DMS53 (cell line): ENCODE results near the gene RNF19B.
A peak's percentile ranks its signal among the peaks of the same experiment; 100 is the strongest.

Experiments used
- DNase-seq: peaks from one replicate; lab custom pipeline; 2025; lab: John Stamatoyannopoulos, UW

RNF19B gene

DNA sequence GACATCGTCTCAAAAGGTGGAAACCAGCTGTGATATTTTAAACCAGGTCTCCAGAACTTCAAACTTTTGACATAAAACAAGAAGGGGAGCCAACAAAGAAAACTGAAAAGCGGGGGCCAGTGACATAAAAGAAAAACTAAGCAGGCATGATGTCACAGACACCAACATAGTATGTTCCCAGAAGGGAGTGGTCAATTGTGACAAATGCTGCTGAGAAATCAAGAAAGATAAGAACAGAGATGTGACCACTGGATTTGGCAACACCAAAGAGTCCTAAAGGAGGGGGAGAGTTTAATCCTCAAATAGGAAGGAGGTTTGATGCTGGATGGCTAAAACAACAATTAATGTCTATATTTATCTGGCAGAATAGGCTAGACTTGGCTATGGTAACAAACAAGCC lies 2.3 kb upstream of the RNF19B start:
- DNase-seq: no peak

DNA sequence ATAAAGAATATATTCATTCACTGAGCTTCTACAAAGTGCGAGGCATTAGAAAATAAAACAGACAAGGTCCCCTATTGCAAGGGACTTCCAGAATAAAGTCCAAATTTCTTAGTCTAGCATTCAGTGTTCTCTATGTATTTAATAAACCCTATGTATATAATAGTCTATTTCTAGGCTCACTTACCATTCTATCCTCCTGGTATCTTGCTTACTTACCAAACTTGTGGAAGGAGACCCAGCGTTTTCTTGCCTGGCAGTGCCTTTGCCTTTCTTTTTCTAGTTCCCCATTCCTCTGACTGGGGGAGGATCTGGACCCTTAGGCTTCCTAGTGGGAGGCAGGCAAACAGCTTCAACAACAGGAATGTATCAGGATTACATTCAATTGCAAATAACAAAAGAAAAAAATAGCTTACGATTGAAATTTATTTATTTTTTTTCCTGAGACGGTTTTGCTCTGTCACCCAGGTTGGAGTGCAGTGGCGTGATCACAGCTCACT lies 690 bp upstream of the RNF19B start:
- DNase-seq: no peak

- peak; percentile 77 for DNase-seq
Observed at GRCh38 chr1:32963746-32964460, 706 bp downstream of the RNF19B start.

GRCh38 chr1:32962248-32962896 lies 2.2 kb downstream of the RNF19B start:
- peak; percentile 30 for DNase-seq

- DNase-seq: no peak
Observed at GRCh38 chr1:32960819-32961355, 3.7 kb downstream of the RNF19B start.

- DNase-seq: no peak
Observed at GRCh38 chr1:32960342-32960741, 4.3 kb downstream of the RNF19B start.

DNA sequence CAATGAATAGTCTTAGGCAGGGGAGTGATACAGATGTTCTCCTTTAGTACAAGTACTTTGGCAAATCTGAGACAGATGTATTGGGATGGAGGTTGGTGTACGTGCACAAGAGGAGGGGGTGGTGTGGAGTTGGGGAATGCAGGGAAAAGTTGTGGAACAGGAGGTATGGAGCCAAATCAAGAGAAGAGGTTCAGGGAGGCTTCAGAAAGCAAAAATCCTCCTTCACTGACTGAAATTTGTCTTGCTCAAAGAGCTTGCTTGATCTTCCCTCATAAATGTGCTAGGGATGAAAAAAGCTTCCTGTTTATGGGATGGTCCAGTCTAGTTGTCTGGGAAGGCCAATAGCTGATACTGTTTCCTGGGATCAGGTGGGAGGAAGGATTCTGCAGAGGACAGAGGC lies 5.8 kb downstream of the RNF19B start:
- no peak for DNase-seq

DNA sequence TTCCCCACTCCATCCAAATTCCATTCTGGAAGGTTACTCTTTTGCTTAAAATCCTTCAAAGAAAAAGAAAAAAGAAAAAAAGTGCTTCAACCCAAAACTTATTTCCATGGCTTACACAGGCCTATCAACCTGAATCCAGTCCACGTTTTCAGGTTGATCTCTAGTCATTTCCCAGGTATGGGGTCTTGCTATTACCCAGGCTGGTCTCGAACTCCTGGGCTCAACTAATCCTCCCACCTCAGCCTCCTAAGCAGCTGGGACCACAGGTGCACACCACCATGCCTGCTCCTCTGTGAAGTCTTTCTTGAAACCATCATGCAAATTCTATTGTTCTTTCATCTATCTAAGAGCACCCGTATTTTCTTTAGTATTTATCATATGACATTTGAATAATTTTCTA lies 7.6 kb downstream of the RNF19B start:
- no peak for DNase-seq

GRCh38 chr1:32954168-32954567 lies 10.4 kb downstream of the RNF19B start:
- DNase-seq: no peak

- DNase-seq: no peak
Observed at GRCh38 chr1:32953495-32953894, 11.1 kb downstream of the RNF19B start.

DNA sequence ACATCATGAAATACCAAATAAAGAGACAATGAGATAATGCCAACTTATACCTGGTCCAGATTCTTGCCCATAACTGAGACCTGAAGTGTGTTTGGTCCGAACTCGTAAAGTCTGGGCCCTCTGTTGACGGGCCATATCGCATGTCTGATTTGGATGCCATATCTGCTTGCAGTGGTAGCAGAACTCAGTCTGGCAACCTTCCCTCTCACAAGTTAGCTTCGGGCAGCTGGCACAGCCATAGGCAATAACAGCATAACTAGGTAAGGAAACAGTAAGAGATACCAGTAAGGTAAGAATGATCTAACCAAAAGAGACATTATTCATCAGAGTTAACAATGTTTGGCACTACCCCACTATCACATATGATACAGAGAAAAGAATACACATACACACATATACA lies 15.1 kb downstream of the RNF19B start:
- peak; percentile 22 for DNase-seq

DNA sequence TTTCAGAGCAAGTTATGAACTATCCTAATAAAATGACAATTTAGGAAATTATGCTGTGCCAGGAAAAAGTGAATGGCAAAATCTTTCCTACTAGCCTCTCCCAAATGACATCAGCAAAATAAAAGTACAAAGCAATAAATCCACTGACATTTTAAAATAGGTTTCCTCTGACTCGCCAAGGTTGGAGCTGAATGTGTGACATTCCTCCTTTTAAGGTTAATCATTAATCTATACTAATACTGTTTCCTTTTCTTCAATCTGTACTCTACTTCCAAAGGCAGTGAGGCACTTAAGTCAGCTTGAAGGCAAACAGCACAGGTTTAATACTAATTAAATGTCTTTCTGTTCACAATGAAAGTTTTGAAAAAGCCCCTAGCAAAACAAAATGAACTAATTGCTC lies 15.7 kb downstream of the RNF19B start:
- peak; percentile 70 for DNase-seq

- no peak for DNase-seq
Observed at GRCh38 chr1:32948390-32948722, 16.3 kb downstream of the RNF19B start.

GRCh38 chr1:32947669-32948389 lies 16.8 kb downstream of the RNF19B start:
- no peak for DNase-seq

GRCh38 chr1:32946413-32946812 lies 18.2 kb downstream of the RNF19B start:
- DNase-seq: no peak

GRCh38 chr1:32944180-32944579 lies 20.4 kb downstream of the RNF19B start:
- DNase-seq: no peak

- DNase-seq: no peak
Observed at GRCh38 chr1:32939655-32940371, 24.8 kb downstream of the RNF19B start.

- no peak for DNase-seq
Observed at GRCh38 chr1:32937061-32937460, 27.5 kb downstream of the RNF19B start.

DNA sequence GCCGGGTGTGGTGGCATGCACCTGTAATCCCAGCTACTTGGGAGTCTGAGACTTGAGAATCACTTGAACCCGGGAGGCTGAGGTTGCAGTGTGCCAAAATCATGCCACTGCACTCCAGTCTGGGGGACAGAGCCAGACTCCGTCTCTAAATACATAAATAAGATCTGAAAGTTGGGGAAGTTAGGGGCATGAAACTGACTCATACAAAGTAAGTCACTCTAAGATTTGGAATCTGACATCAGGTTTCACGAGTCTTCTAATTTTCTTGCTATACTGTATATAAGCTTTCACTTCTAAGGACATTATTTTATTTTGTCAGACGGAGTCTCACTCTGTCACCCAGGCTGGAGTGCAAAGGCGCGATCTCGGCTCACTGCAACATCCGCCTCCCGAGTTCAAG lies 30.1 kb downstream of the RNF19B start:
- no peak for DNase-seq

DNA sequence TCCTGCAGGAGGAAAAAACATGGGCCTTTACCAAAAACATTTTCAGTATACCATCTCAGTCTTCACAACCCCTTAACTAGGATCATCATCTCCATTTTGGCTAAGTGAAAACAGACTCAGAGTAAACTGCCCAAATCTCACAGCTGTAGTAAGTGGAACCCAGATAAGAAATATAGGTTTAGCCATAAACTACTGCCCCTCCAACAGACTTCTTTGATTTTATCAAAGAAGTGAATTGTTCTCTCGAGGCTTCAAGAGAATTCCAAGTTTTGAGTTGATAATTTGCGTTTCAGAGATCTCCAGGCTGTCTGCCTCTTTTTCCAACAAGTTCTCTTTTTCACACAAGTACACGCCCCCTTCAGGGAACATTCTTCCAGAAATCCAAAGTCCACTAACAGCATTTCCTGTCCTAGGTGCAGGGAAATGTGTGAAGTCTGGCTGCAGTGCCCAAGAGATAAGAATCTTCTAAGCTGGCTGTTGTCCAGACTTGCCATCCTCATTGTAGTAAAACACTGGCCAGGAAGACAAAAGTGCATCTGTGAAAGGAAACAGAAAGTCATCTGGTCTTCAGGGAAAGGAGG lies 30.8 kb downstream of the RNF19B start:
- DNase-seq: peak; percentile 36

DNA sequence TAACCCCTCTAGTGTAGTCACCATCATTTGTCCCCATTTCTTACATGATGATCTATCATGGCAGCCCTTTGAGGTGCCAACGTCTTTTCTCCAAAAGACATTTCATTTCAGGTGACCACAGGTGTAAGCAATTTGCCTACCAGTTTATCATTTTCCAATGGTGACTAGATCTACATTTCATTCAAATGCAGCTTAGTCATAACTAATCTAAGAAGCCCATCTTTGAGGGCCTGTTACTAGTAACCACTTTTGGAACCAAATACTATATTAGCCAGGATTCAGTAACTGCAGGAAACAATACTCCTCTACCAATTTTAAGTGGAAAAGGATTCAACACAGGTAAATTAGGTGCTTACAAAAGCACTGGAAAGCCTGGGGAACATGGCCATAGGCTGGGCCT lies 32.8 kb downstream of the RNF19B start:
- DNase-seq: no peak

GRCh38 chr1:32929366-32929765 lies 35.2 kb downstream of the RNF19B start:
- DNase-seq: no peak
